ENCODE results near the gene ZSWIM1.
"Not testable (repeated sequence)": the region's sequence is repeated elsewhere in the genome, so short reads cannot be mapped to it uniquely, and the experiment has no call there.

The ZSWIM1 gene

DNA sequence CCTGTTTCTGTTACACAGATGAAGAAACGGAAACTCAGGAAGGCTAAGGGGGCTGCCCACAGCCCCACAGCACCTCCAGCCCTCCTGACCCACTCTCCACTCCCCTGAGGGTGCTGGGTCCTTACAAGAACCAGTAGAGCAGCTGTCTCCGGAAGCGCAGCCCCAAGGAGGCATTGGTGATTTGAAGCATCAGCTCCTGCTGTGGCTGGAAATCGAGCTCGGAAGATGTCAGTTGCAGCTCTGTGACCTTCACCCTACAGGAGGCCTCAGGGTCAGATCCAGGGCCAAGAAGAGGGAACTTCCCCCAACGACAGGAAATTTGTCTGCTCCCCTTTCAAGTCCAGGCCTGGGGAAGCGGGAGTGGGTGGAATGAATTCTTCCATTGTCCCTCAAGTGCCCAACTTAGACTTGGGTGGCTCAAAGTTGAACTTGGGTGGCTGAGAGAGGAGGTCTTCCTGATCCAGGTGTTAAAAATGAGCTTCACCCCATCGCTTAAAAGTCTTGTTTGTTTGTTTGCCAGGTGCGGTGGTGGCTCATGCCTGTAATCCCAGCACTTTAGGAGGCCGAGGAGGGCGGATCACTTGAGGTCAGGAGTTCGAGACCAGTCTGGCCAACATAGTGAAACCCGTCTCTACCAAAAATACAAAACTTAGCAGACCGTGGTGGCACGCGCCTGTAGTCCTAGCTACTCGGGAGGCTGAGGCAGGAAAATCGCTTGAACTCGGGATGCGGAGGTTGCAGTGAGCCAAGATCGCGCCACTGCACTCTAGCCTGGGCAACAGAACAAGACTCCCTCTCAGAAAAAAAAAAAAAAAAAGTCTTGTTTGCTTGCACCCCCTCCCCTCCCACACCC is 29.0 kb downstream of the ZSWIM1 start:
- no peak for DNase-seq (ENCODE audit: low spot score)

DNA sequence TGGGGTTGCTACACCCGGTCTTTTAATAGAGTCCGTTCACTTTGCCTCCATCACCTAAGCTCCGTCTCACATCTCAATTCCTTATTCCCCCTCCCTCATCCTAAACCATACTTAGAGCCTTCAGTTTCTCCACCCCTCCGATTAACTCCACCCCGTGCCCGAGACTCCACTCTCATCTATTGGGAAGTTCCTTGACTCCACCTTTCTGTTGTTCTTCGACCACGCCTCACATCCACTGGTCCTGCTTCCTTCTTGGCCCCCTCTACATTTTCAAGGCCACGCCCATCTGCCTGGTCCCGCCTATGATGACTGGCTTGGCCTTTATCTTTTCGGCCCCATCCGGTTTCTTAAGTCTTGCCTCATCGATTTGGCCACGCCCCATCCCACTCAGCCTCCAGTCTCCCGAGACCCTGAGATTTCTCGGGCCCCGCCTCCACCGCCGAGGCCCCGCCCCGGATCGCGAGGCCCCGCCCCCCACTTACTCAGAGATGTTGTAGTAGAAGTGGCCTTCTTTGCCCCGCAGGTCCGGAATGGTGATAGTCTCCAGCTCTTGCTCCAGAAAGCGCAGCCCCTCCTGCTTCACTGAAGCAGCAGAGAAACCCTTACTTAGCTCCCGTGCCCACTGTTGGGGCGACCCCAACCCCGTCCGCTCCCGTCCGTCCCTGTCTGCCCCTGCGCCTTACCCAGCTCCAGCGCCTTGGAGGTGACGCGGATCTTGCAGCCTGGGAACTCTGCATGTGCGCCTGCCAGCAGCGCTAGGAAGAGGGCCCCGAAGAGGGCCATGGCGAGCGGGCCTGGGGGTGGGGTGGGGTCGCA is 29.9 kb downstream of the ZSWIM1 start:
- peak; percentile 85 for DNase-seq (ENCODE audit: low spot score)

DNA sequence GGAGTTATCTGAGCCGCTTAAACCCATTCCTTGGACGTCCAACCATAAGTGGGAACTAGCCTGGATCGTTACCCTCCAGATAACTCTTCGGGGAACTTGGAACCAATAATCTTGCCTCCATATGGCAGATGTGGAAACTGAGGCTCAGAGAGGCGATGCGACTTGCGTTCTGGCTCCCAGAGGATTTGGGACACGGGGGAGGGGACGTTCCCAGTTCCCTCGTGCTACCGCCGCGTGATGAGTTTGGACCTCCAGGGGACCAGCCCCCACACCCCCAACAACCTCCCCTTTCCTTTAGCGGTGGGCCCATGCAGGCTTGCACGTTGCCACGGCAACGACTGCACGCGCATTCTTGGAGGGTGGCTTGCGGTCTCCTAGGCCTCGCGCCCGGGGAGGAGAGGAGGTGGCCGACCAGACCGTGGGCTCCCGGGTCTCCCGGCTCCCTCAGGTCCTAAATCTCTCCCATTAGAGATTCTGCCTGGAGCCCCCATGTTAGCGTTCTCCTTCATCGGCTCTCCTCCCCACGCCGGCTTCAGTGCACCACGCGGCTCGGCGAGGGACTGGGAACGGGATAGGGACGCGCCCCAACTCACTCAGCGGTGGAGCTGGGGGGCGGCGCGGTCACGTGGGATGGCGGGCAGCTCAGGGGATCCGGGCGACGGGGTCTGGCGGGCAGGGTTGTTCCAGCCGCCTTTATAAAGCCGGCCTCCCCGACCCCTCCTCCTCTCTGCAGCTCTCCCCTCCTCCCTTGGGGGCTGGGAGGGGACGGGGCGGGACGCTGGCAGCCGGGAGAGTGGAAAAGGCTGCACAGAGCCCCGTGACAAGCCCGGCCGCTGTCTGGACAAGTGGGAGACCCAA is 30.7 kb downstream of the ZSWIM1 start, which contains the start of gene PLTP:
PLTP (minus strand) TSS at position 670 of the 858 bp plus-strand sequence. CDS start 703 bp downstream, outside the sequence.
- DNase-seq (ENCODE audit: low spot score): peak; percentile 14

DNA sequence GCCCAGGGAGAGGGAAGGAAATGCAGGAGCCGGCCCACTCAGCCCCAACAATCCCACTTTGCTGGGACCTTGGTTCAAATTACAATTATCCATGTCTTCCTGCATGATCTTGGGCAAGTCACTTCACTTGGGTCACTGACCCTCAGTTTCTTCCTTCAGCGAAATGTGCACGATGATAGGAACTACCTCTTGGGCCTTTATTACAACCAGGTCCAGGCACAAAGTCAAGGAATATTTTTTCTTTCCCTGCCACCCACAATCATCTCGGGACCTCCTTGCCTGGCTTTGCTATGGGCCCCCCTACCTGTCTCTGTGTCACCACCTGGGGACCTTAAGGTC is 31.3 kb downstream of the ZSWIM1 start:
- no peak for DNase-seq (ENCODE audit: low spot score)

DNA sequence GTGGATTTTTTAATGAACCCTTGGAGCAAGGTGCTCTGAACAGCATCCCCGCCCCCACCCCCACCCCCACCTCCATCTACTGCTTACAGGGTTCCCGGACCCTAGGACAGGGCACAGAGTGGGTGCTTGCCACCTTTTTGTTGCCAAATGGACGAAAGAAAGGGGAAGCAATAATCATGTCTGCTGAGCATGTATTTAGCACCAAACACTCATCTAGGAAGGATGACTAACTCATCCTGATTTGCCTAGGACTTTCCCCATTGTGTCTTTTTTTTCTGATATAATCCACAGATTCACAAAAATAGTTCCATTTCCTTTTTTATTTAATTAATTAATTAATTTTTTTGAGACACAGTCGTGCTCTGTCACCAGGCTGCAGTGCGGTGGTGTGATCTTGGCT is 32.1 kb downstream of the ZSWIM1 start:
- DNase-seq (ENCODE audit: low spot score): no peak

DNA sequence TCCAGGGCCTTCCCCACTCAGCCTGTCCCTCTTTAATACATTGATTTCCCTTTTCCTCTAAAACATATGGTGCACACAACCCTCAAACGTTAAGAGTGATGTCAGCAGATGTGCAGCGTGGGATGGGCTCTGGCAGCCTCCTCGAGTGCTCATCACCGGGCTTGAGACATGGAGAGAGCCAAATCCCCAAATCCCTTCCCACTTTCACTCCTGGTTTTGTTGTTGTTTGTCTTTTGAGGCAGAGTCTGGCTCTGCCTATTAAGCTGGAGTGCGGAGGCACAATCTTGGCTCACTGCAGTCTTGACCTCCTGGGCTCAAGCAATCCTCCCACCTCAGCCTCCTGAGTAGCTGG is 36.7 kb downstream of the ZSWIM1 start:
- no peak for DNase-seq (ENCODE audit: low spot score)

DNA sequence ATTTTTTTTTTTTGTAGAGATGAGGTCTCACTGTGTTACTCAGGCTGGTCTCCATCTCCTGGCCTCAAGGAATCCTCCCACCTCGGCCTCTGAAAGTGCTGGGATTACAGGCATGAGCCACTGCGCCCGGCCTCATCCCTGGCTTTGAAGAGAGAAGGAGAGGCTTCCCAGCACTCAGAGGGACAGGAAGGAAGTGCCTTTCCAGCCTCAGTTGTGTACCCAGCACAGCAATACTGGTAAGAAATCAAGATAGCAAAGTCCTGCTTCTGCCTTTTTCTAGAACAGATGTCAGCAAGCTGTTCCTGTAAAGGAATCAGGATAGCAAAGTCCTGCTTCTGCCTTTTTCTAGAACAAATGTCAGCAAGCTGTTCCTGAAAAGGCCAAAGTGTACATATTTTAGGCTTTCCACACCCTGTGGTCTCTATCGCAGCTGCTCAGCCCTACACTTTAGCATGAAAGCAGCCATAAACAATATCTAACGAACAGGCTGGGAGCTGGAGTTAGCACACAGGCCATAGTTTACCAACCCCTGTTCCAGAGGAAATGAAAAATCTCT is 37.2 kb downstream of the ZSWIM1 start:
- DNase-seq (ENCODE audit: low spot score): no peak

DNA sequence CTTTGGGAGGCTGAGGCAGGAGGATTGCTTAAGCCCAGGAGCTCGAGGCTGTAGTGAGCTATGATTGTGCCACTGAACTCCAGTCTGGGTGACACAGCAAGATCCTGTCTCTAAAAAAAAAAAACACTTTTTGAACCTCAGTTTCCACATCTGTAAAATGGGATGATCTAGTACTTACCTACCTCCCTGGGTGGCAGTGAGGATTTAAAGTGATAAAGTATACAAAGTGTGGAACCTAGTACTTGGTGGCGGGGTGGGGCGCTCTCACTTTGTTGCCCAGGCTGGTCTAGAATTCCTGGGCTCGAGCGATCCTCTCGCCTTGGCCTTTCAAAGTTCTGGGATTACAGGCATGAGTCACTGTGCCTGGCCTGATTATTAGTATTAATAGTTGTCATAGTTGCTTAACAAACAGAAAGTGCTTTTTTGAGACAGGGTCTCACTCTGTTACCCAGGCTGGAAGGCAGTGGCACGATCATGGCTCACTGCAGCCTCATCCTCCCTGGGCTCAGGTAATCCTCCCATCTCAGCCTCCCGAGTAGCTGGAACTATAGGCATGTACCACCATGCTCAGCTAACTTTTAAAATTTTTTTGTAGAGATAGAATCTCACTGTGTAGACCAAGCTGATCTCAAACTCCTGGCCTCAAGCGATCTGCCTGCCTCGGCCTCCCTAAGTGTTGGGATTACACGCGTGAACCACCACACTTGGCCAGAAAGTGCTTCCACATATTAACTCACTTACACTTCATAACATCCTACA is 37.9 kb downstream of the ZSWIM1 start:
- no peak for DNase-seq (ENCODE audit: low spot score)

DNA sequence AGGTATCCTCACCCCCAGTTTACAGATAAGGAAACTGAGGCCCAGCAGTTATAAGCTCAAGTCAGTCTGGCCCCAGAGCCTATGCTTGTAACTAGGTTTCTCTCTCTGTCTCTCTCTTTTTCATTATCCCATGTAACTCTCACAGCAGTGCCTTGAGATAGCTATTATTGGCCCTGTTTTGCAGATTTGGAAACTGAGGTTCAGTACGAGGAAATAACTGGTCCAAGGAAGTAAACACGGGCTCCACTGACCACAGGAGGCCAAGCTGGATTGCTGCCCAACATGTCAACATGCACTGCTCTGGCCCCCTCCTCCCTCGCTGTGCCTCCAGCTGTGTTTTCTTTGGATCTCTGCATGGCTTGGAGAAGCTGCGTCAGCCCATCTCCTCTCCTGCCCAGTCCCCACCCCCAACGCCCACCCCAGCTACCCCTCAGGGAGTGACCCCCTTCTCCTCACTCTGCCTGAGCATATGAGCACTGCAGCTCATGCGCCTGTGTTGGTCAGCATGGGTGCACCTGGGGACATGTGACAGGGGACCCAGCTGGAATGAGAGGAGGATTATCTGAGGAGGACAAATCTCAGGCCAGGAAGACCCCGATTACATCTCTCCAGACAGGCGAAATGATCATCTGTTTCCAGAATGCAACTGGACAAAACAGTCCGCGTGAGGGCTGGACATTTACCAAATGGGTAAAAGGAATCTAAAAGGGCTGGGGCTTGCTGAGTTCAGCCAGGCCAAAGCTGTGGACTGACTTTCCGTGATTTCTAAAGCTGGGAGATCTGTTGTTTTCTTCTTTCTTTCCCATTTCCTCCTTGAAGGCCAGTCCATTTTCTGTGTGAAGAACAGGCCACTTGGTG is 38.7 kb downstream of the ZSWIM1 start:
- no peak for DNase-seq (ENCODE audit: low spot score)

DNA sequence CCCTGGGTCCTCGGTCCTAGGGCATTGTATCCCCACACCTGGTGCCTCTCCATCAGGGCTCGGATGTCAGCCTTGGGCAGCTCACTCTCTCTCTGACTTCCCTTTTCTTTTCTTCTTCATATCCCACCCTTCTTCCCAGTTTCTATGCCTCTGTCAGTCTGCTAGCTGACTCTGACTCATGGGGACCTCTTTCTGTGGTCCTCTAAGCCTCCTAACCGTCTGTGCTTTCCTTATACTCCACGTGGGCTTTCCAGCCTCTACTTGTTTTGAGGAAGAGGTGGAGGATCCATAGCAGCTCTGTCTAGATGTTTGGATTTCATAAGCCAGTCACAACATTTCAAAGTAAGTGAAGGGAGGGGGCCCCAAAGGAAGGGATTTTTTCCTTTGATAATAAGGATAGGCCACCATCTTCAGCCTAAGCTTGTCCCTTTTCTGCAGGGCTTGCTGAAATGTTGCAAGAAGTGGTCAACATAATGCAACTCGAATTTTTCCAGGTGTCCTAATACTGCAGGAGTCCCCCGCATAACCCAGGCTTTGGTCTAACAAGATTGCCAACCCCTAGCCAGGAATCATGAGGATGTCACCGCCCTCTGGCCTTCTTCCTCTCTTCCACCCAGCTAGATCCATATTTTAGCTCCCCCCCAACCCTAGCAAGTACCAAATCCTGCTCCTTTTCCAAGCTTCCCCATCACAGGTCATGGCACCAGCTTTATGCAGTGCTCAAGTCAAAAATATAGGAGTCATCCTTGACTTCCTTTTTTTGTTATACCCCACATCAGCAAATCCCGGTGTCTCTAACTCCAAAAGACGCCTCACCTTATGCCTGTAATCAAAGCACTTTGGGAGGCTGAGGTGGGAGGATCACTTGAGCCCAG is 39.7 kb downstream of the ZSWIM1 start:
- no peak for DNase-seq (ENCODE audit: low spot score)

DNA sequence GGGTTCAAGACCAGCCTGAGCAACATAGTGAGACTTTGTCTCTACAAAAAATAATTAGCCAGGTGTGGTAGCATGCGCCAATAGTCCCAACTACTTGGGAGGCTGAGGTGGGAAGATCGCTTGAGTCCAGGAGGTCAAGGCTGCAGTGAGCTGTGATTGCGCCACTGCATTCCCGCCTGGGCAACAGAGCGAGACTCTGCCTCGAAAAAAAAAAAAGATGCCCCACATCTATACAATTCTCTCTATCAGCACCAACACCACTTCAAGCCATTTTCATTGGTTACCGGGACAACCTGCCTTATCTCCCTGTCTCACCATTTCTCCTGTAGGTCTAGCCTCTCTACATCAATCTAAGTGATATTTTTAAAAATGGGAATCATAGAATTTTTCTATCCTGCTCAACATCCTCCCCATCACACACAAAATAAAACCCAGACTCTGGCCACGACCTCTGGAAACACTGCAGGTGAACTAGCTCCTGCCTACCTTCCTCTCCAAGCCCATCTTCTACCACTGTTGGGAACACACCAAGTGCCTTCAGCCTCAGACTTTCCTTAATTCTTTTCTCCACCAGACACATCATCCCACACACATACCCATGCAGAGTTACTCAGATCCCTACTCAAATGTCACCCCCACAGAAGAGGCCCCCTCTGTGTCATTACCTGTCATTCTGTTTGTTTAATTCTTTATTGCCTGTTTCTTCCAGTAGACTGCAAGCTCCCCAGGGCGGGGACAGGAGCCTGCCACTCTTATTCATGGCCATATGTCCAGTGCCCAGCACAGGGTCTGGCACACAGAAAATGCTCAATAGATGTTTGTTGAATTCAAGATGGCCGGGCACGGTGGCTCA is 40.5 kb downstream of the ZSWIM1 start:
- DNase-seq (ENCODE audit: low spot score): no peak

DNA sequence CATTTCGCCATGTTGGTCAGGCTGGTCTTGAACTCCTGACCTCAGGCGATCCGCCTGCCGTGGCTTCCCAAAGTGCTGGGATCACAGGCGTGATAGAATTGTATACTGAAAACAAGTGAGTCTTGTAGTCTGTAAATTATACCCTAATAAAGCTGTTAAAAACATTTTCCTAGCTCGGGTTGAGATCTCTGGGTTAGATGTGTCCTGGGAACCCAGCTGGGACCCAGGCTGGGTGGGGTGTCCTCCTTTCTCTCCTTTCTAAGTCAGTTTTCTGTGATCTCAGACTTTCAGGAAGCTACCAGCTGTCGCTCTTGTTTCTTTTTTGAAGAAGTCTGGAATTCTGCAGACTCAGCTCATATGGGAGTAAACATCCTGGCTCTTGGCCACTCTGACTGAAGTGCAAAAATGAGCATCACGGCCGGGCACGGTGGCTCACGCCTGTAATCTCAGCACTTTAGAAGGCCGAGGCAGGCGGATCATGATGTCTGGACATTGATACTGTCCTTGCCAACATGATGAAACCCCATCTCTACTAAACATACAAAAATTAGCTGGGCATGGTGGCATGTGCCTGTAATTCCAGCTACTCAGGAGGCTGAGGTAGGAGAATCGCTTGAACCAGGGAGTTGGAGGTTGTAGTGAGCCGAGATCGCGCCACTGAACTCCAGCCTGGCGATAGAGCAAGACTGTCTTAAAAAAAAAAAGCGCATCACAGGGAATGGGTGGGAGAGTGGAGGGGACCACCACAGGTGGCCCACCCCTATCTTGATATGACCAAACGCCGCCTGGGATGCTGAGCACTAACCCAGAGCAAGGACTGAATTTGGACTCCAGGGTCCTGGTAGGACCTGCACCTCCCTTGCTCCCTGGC is 43.6 kb downstream of the ZSWIM1 start:
- DNase-seq (ENCODE audit: low spot score): no peak

DNA sequence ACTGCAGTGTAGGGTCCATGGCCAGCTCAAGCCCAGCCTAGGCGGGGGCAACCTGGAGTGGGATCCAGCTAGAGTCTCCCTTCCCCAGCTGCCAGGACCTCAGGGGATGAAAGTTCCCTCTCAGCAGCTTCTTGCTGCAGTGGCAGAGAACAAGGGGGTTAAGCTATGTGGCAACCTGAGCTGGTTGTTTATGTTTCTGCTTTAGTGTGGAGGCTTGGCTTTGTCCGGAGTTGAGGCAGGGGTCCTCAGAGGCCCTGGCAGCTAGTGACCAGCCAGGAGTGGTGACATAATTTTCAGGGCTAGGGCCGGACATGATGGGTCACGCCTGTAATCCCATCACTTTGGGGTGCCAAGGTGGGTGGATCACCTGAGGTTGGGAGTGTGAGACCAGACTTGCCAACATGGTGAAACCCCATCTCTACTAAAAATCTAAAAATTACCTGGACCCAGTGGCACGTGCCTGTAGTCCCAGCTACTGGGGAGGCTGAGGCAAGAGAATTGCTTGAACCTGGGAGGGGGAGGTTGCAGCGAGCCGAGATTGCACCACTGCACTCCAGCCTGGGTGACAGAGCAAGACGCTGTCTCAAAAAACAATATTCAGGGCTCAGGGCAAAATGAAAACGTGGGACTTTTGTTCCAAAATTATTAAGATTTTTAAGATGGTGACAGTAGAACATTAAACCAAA is 44.9 kb downstream of the ZSWIM1 start:
- no peak for DNase-seq (ENCODE audit: low spot score)

DNA sequence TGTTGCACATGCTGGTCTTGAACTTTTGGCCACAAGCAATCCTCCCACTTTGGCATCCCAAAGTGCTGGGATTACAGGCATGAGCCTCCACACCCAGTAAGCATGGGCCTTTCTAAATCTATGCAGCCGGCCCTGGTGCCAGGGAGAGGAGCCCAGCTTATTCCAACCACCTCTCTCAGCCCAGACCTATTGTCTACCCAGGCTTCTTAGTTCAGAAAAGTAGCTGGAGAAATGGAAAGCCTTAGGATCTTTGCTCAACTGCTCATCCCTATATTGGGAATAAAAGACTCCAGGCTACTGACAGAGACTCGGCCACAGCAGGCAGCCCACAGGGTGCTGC is 45.7 kb downstream of the ZSWIM1 start:
- no peak for DNase-seq (ENCODE audit: low spot score)

DNA sequence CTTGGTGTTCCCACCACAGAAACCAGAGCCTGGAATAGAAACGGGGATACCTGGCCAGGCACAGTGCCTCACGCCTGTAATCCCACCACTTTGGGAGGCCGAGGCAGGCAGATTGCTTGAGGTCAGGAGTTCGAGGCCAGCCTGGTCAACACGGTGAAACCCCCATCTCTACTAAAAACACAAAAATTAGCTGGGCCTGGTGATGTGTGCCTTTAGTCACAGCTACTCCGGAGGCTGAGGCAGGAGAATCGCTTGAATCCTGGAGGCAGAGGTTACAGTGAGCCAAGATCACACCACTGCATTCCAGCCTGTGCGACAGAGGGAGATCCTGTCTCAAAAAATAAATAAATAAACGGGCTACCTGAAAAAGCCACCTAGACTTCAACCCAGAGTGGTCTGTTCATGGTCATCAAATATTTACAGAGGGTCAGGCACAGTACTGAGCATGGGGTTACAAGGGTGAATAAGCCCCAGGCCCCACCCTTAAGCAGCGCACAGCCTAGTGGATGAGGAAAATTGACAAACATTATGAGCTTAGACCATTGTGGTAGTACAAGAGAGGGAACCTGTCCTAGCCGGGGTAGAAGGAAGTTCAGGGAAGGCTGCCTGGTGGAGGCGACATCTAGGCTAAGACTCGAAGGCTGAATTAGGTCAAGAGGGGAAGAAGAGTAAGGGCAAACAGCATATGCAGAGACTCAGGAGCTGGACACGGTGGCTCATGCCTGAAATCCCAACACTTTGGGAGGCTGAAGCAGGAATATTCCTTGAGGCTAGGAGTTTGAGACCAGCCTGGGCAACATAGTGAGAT is 46.2 kb downstream of the ZSWIM1 start:
- no peak for DNase-seq (ENCODE audit: low spot score)

DNA sequence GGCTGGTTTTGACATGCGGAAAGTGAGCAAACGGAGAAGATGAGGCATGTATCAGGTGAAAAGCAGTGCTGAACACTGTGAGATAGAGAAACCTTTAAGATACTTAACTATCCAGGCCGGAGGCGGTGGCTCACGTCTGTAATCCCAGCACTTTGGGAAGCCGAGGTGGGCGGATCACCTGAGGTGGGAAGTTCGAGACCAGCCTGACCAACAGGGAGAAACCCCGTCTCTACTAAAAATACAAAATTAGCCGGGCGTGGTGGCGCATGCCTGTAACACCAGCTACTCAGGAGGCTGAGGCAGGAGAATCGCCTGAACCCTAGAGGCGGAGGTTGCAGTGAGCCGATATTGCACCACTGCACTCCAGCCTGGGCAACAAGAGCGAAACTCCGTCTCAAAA is 50.7 kb downstream of the ZSWIM1 start:
- not testable (repeated sequence) for DNase-seq (ENCODE audit: low spot score)

All from CD4-positive, alpha-beta T cell treated with Interleukin-6 at 100 ng/mL for 8 hours (primary cell).